ENCODE data around the gene MAP1B. TPM values are rescaled to one million over a fixed set of nuclear protein-coding genes. Genes with fewer than 3 reads are reported as not detected.

Gene MAP1B
- total and polyA plus RNA-seq, 2 of the 4 experiments (the other 2 are of a cell fraction) = 41.1 to 183 TPM

- dilution Hi-C loops (cut with HindIII; ENCODE audit: low sequenced_read_pairs, unreplicated experiment) = no loop called here
- CTCF ChIA-PET = no interaction called here
- peak overlapping the region; percentile 67 for H2AFZ ChIP-seq (replicated peaks; ENCODE audit: low read length, poor library complexity)
Measured at GRCh38 chr5:72065751-72066255, 41.5 kb upstream of the MAP1B start.

More at GRCh38 chr5:72065751-72066255, 41.5 kb upstream of the MAP1B start:
- Histone ChIP-seq H2AK9ac (replicated peaks; ENCODE audit: low read depth, low read length, poor library complexity) (no peak overlapping the region), H3K27ac (ENCODE audit: insufficient read depth, low read length) (peak overlapping the region; percentile 3; the same call in 1 of the 2 replicates), H3K9me3 (ENCODE audit: control insufficient read depth, insufficient read depth, low read length) (no peaks in the 10 kb centered on the region), H3K14ac (replicated peaks; ENCODE audit: low read depth, low read length) (peak overlapping the region; percentile 64; the same call in 1 of the 2 replicates), H3K56ac (ENCODE audit: extremely low read depth, insufficient read depth, low read length) (no peak overlapping the region), H4K20me1 (ENCODE audit: insufficient read depth, low read length) (no peaks in the 10 kb centered on the region), H3K4me1 (ENCODE audit: control insufficient read depth, insufficient read depth, low read length) (peaks cover 13% of the 10 kb centered on the region), H2AK5ac (ENCODE audit: low read depth, low read length) (peak overlapping the region; percentile 35; the same call in 1 of the 2 replicates), H2BK120ac (ENCODE audit: low read depth, low read length) (peak overlapping the region; percentile 80), H2BK15ac (ENCODE audit: low read depth, low read length) (0 out of 3 replicates have a peak overlapping the region, but pooled peaks have one; percentile 29), H4K91ac (ENCODE audit: insufficient read depth, low read depth, low read length) (peak overlapping the region; percentile 52), H3K36me3 (ENCODE audit: control insufficient read depth, insufficient read depth, low read length) (no peaks in the 10 kb centered on the region), H3K4me2 (ENCODE audit: low read depth, low read length) (peak overlapping the region; percentile 16; the same call in 1 of the 2 replicates), H3K9ac (ENCODE audit: low read depth, low read length) (0 out of 2 replicates have a peak overlapping the region, but pooled peaks have one; percentile 6), H2BK5ac (ENCODE audit: low read depth, low read length, poor library complexity, severe bottlenecking) (peak overlapping the region; percentile 41), H2BK20ac (ENCODE audit: low read depth, low read length) (peak overlapping the region; percentile 65), H3K18ac (ENCODE audit: low read depth, low read length) (peak overlapping the region; percentile 45; the same call in 1 of the 2 replicates), H3K4ac (ENCODE audit: low read depth, low read length) (peak overlapping the region; percentile 56), H3K9me1 (ENCODE audit: insufficient read depth, low read length) (peaks cover 12% of the 10 kb centered on the region), H3K27me3 (ENCODE audit: control insufficient read depth, insufficient read depth, low read length) (peaks cover 5% of the 10 kb centered on the region), H3K23ac (ENCODE audit: low read depth, low read length) (no peak overlapping the region), H4K5ac (ENCODE audit: low read depth, low read length) (peak overlapping the region; percentile 21), H4K8ac (ENCODE audit: low read depth in 2 of 2, low read length in 2 of 2) (peak overlapping the region; percentile 16 to 70; a peak in 2 of 4 replicates), H3K4me3 (ENCODE audit: insufficient read depth, low read depth, low read length) (no peak overlapping the region), H3K79me1 (ENCODE audit: low read depth in 1 of 2, low read length in 2 of 2) (0 out of 4 replicates have a peak, but pooled peaks cover 0 to 4% of the 10 kb centered on the region in 2 experiments)
- POLR2A ChIA-PET (ENCODE audit: unreplicated experiment) = no interaction called here
- in situ Hi-C loops (cut with MboI; ENCODE audit: low sequenced_read_pairs) (no loop called here), intact Hi-C loops (cut with micrococcal nuclease) (loop anchor here (2.0 to 5.0 kb wide), 3 partner anchors 43 to 465 kb away; no protein-coding TSS in a partner anchor)
- no peak for TF ChIP-seq POLR2A (IDR thresholded peaks at IDR 0.05; ENCODE audit: low read depth, low read length)
- peak; percentile 76 for TF ChIP-seq RFX5 (IDR thresholded peaks at IDR 0.05; ENCODE audit: low read depth, low read length)
- TF ChIP-seq MAFK (IDR thresholded peaks at IDR 0.05; ENCODE audit: low read depth, low read length) = no peak
- DNase-seq (peak; percentile 50), ATAC-seq (ENCODE audit: low read depth) (peak; percentile 36)
- no CpG with 5 or more reads among the region's 4 CpGs for WGBS, 2 experiments (ENCODE audit: extremely low coverage in 2 of 2, insufficient read length in 1 of 2)
- no TSS peak for BruUV-seq (replicated peaks)
